SK-N-SH (cell line): ENCODE measurements around the gene MAX. TPM values are rescaled to one million over a fixed set of nuclear protein-coding genes. Genes with fewer than 3 reads are reported as not detected.

Source experiments
- CTCF ChIA-PET: fragments of 300-600, 350-600 bp; formaldehyde crosslinking; extraction: SDS; loops from one replicate; lab custom pipeline; 2021; lab: Yijun Ruan, JAX
- POLR2A ChIA-PET: fragments of 350-600 bp; sonication (Branson Sonifier 250); formaldehyde crosslinking; extraction: SDS; loops from one replicate; lab custom pipeline; 2020; ENCODE audit warnings: antibody characterized with exemption, inconsistent platforms; lab: Yijun Ruan, JAX
- DNase-seq: peaks from one replicate; pipeline ENCODE4 v3.0.0; 2012
- H2AFZ ChIP-seq: fragments of 200-600 bp; sonication (generic); 2 replicates; pipeline ENCODE4 v1.8.1; 2016; ENCODE audit warnings: antibody characterized with exemption, mild to moderate bottlenecking, low read depth
- H3F3A ChIP-seq: fragments of 200-600 bp; sonication (generic); replicated peaks from 2 replicates; pipeline ENCODE3; 2016; ENCODE audit warnings: antibody characterized with exemption, mild to moderate bottlenecking; ENCODE audit not compliant: insufficient read depth
- H3K27ac ChIP-seq, 2 experiments: fragments of 200-500 bp in 1 of 2; fragments of 200-600 bp in 1 of 2; sonication (Bioruptor generic) in 1 of 2; sonication (generic), shearing (Covaris generic) in 1 of 2; 2 replicates each; pipeline versions ENCODE4 v1.5.1 to v1.6.1; 2014 to 2016; ENCODE audit warnings: low read depth in 2 of 2, inconsistent platforms in 1 of 2, low read length in 1 of 2, mild to moderate bottlenecking in 1 of 2, mixed read lengths in 1 of 2
- H3K27me3 ChIP-seq: fragments of 200-600 bp; sonication (generic), shearing (Covaris generic); 2 replicates; pipeline ENCODE4 v1.6.1; 2016; ENCODE audit warnings: mixed run types; ENCODE audit not compliant: insufficient read depth
- H3K36me3 ChIP-seq, 2 experiments: fragments of 200-500 bp in 1 of 2; fragments of 200-600 bp in 1 of 2; sonication (Bioruptor generic) in 1 of 2; sonication (generic) in 1 of 2; replicated peaks in 1 of 2; 2 replicates each; pipeline versions ENCODE3 to v1.5.1; 2014 to 2016; ENCODE audit warnings: low read length in 1 of 2, mild to moderate bottlenecking in 1 of 2; ENCODE audit not compliant: insufficient read depth in 2 of 2, control insufficient read depth in 1 of 2
- H3K4me1 ChIP-seq, 2 experiments: fragments of 200-500 bp in 1 of 2; fragments of 200-600 bp in 1 of 2; sonication (Bioruptor generic) in 1 of 2; sonication (generic), shearing (Covaris generic) in 1 of 2; 2 replicates each; pipeline versions ENCODE4 v1.5.1 to v1.6.1; 2014 to 2016; ENCODE audit warnings: low read depth in 1 of 2, low read length in 1 of 2, mixed run types in 1 of 2; ENCODE audit not compliant: insufficient read depth in 2 of 2, control insufficient read depth in 1 of 2
- H3K4me2 ChIP-seq: fragments of 200-600 bp; sonication (generic), shearing (Covaris generic); 2 replicates; pipeline ENCODE4 v1.6.1; 2017; ENCODE audit warnings: mixed run types
- H3K4me3 ChIP-seq, 2 experiments: fragments of 200-500 bp in 1 of 2; fragments of 200-600 bp in 1 of 2; sonication (Bioruptor generic) in 1 of 2; sonication (generic), shearing (Covaris generic) in 1 of 2; 2 replicates each; pipeline versions ENCODE4 v1.5.1 to v1.8.1; 2014 to 2016; ENCODE audit warnings: low read depth in 2 of 2, inconsistent platforms in 1 of 2, low read length in 1 of 2, mild to moderate bottlenecking in 1 of 2, mixed read lengths in 1 of 2, moderate library complexity in 1 of 2
- H3K79me2 ChIP-seq: fragments of 200-600 bp; sonication (generic); 2 replicates; pipeline ENCODE4 v1.8.1; 2017; ENCODE audit warnings: mild to moderate bottlenecking; ENCODE audit not compliant: insufficient read depth
- H3K9ac ChIP-seq: fragments of 200-600 bp; sonication (generic); 2 replicates; pipeline ENCODE4 v1.6.1; 2017; ENCODE audit warnings: mixed run types
- H3K9me2 ChIP-seq: fragments of 200-600 bp; sonication (generic); 2 replicates; pipeline ENCODE4 v1.6.1; 2017; ENCODE audit warnings: mixed run types
- H3K9me3 ChIP-seq: fragments of 200-600 bp; sonication (generic); 2 replicates; pipeline ENCODE4 v1.6.1; 2017; ENCODE audit warnings: mixed run types, mild to moderate bottlenecking, moderate library complexity
- H4K20me1 ChIP-seq: fragments of 200-600 bp; sonication (generic); 2 replicates; pipeline ENCODE4 v1.6.1; 2017; ENCODE audit warnings: mild to moderate bottlenecking, mixed run types; ENCODE audit not compliant: insufficient read depth
- CHD2 ChIP-seq: fragments of 150-350 bp; IDR thresholded peaks from 2 replicates; pipeline ENCODE4 v1.6.1; 2018; ENCODE audit warnings: low read length; ENCODE audit not compliant: partially characterized antibody
- FOSL2 ChIP-seq: IDR thresholded peaks from 2 replicates; pipeline ENCODE4 v1.4.0; 2012; ENCODE audit warnings: low read depth, mild to moderate bottlenecking, moderate library complexity, borderline replicate concordance
- GATA2 ChIP-seq: sonication (generic); formaldehyde crosslinking; IDR thresholded peaks from 2 replicates; pipeline ENCODE4 v1.5.0; 2020; ENCODE audit warnings: mild to moderate bottlenecking, missing genetic modification reagents
- JUND ChIP-seq: IDR thresholded peaks from 2 replicates; pipeline ENCODE4 v1.4.0; 2012
- MXI1 ChIP-seq: IDR thresholded peaks from 2 replicates; pipeline ENCODE4 v1.6.1; 2012; ENCODE audit warnings: mild to moderate bottlenecking, low read depth, low read length, improper control_type of control experiment
- NRF1 ChIP-seq: IDR thresholded peaks from 2 replicates; pipeline ENCODE4 v1.6.1; 2012; ENCODE audit warnings: low read depth, mild to moderate bottlenecking, low read length
- RAD21 ChIP-seq: IDR thresholded peaks from 2 replicates; pipeline ENCODE4 v1.6.1; 2012; ENCODE audit warnings: mild to moderate bottlenecking, low read length
- RCOR1 ChIP-seq: fragments of 150-350 bp; IDR thresholded peaks from 2 replicates; pipeline ENCODE4 v1.6.1; 2017; ENCODE audit warnings: antibody characterized with exemption, low read length
- RFX5 ChIP-seq: IDR thresholded peaks from 2 replicates; pipeline ENCODE4 v1.6.1; 2012; ENCODE audit warnings: mild to moderate bottlenecking, improper control_type of control experiment, low read length
- SIN3A ChIP-seq: IDR thresholded peaks from 2 replicates; pipeline ENCODE4 v1.6.1; 2012; ENCODE audit warnings: low read depth, mild to moderate bottlenecking, low read length, moderate library complexity, borderline replicate concordance
- TAF1 ChIP-seq: IDR thresholded peaks from 2 replicates; pipeline ENCODE4 v1.6.1; 2012; ENCODE audit warnings: low read depth, mild to moderate bottlenecking, low read length, moderate library complexity, borderline replicate concordance
- TEAD4 ChIP-seq: IDR thresholded peaks from 2 replicates; pipeline ENCODE4 v1.4.0; 2012; ENCODE audit warnings: mild to moderate bottlenecking, borderline replicate concordance; ENCODE audit not compliant: insufficient read depth
- YY1 ChIP-seq: IDR thresholded peaks from 2 replicates; pipeline ENCODE4 v1.4.0; 2012; ENCODE audit warnings: low read depth, mild to moderate bottlenecking
- whole genome bisulfite sequencing: methylation state at CpG from one replicate; pipeline ENCODE4 v1.1.6; 2017; ENCODE audit warnings: low lambda C conversion rate; 5-methylcytosine and 5-hydroxymethylcytosine counted together
- polyA plus RNA-seq, 3 experiments: library from polyadenylated mRNA; depleted of rRNA; stranded (reverse); fragments of >200 nt; gene quantifications; 2 replicates each; pipeline ENCODE4 v1.2.3, GENCODE V29; 2012
- TF ChIP-seq, protein P1 (sequence below): IDR thresholded peaks from 2 replicates; pipeline ENCODE4; 2012
- TF ChIP-seq, protein P2 (sequence below): IDR thresholded peaks from 2 replicates; pipeline ENCODE4 v1.4.0; 2012; ENCODE audit warnings: low read depth, borderline replicate concordance
- TF ChIP-seq, protein P3 (sequence below): IDR thresholded peaks from 2 replicates; pipeline ENCODE4 v1.4.0; 2012; ENCODE audit warnings: low read depth
- TF ChIP-seq, protein P4 (sequence below): fragments of 150-350 bp; IDR thresholded peaks from 2 replicates; pipeline ENCODE4 v1.6.1; 2017; ENCODE audit warnings: antibody characterized with exemption, low read length, low read depth, borderline replicate concordance
- TF ChIP-seq, protein P5 (sequence below): fragments of 200-600 bp; sonication (generic); IDR thresholded peaks from 2 replicates; pipeline ENCODE4 v1.6.1; 2017; ENCODE audit warnings: antibody characterized with exemption, mild to moderate bottlenecking, moderate library complexity

MAX gene
- polyA plus RNA-seq, 1 of the 3 experiments (the other 2 are of a cell fraction): 103 TPM

DNA sequence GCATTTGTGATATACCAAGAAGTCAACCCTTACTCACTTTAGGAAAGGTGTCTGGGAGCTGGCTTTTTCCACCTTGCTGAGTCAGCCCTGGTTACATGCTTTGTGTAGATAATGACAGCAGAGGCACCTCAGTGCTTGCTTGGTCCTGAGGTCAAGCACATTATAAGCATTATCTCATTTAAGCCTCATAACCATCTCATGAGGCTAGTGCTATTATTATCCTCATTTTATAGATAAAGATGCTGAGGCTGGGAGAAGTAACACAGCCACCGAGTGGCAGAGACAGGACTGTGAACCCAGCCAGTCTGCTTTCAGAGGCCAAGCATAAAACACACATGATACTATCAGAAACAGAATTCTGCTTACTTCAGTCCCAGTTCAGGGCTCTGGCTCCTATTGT, 29.4 kb downstream of the MAX start:
- H3F3A ChIP-seq: no peaks in the 10 kb centered on the region
- peaks cover 4% of the 10 kb centered on the region; the same call in 1 of the 2 replicates for H3K79me2 ChIP-seq
- TF ChIP-seq, protein P1, sequence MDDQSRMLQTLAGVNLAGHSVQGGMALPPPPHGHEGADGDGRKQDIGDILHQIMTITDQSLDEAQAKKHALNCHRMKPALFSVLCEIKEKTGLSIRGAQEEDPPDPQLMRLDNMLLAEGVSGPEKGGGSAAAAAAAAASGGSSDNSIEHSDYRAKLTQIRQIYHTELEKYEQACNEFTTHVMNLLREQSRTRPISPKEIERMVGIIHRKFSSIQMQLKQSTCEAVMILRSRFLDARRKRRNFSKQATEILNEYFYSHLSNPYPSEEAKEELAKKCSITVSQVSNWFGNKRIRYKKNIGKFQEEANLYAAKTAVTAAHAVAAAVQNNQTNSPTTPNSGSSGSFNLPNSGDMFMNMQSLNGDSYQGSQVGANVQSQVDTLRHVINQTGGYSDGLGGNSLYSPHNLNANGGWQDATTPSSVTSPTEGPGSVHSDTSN: no peak
- TF ChIP-seq TEAD4 (no peak), MXI1 (no peak), NRF1 (no peak), CHD2 (no peak), YY1 (no peak)
- TF ChIP-seq, protein P2, sequence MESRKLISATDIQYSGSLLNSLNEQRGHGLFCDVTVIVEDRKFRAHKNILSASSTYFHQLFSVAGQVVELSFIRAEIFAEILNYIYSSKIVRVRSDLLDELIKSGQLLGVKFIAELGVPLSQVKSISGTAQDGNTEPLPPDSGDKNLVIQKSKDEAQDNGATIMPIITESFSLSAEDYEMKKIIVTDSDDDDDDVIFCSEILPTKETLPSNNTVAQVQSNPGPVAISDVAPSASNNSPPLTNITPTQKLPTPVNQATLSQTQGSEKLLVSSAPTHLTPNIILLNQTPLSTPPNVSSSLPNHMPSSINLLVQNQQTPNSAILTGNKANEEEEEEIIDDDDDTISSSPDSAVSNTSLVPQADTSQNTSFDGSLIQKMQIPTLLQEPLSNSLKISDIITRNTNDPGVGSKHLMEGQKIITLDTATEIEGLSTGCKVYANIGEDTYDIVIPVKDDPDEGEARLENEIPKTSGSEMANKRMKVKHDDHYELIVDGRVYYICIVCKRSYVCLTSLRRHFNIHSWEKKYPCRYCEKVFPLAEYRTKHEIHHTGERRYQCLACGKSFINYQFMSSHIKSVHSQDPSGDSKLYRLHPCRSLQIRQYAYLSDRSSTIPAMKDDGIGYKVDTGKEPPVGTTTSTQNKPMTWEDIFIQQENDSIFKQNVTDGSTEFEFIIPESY: no peak
- TF ChIP-seq, protein P3, sequence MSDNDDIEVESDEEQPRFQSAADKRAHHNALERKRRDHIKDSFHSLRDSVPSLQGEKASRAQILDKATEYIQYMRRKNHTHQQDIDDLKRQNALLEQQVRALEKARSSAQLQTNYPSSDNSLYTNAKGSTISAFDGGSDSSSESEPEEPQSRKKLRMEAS: no peak
- POLR2A ChIA-PET: no interaction called here
- H3K4me2 ChIP-seq: no peak overlapping the region
- H4K20me1 ChIP-seq: peaks cover 3% of the 10 kb centered on the region; the same call in 1 of the 2 replicates
- H3K4me3 ChIP-seq: no peak overlapping the region
- no peak overlapping the region; a peak in 1 of 4 replicates for H3K27ac ChIP-seq
- no peak overlapping the region for H3K9ac ChIP-seq
- DNase-seq: no peak
- H3K4me1 ChIP-seq: peaks cover 0 to 25% of the 10 kb centered on the region in 2 experiments; a peak in 1 of 4 replicates
- H3K27me3 ChIP-seq: no peaks in the 10 kb centered on the region
- H3K9me3 ChIP-seq: no peaks in the 10 kb centered on the region
- H2AFZ ChIP-seq: no peak overlapping the region
- H3K36me3 ChIP-seq: peaks cover 21 to 48% of the 10 kb centered on the region in 2 experiments
- CTCF ChIA-PET: interaction anchor here (0.5 to 1.0 kb wide), 3 partner anchors 9 to 867 kb away, joined by 3 to 5 read pairs (median 3); no protein-coding TSS in a partner anchor
- WGBS: 100% methylated on average over 1 of the region's 1 CpG
- no peaks in the 10 kb centered on the region for H3K9me2 ChIP-seq

DNA sequence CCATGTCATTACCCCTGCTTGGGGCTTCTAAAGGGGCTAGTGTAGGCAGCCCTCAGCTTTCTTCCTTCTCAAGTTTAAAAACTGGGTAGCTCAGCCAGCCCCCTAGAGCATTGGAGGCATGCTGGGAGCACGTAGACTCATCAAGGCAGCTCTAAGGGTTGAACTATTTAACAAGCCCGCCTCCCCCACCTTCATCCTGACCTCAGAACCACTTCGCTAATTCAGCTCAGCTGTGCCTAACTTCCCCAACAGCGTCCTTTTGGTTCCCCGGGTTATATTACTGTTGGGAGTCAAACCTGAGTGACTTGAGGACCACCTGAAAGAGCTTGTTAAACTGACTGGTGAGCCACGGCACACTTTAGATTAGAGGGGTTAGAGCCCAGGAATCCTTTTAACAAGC, 30.1 kb downstream of the MAX start:
- peaks cover 0 to 25% of the 10 kb centered on the region in 2 experiments; a peak in 1 of 4 replicates for H3K4me1 ChIP-seq
- H4K20me1 ChIP-seq: peaks cover 3% of the 10 kb centered on the region; the same call in 1 of the 2 replicates
- no peaks in the 10 kb centered on the region for H3K9me3 ChIP-seq
- no peaks in the 10 kb centered on the region for H3K9me2 ChIP-seq
- no peak overlapping the region for H3K27ac ChIP-seq
- H3K4me2 ChIP-seq: no peak overlapping the region
- peaks cover 4% of the 10 kb centered on the region; the same call in 1 of the 2 replicates for H3K79me2 ChIP-seq
- no peak overlapping the region for H2AFZ ChIP-seq
- peaks cover 3% of the 10 kb centered on the region for H3F3A ChIP-seq
- WGBS: 91% methylated on average over 6 of the region's 6 CpGs
- H3K36me3 ChIP-seq: peaks cover 16 to 41% of the 10 kb centered on the region in 2 experiments
- DNase-seq: no peak
- H3K9ac ChIP-seq: no peak overlapping the region
- CTCF ChIA-PET: interaction anchor here (0.5 to 1.0 kb wide), 2 partner anchors 26 to 868 kb away, joined by 3 to 5 read pairs; no protein-coding TSS in a partner anchor
- POLR2A ChIA-PET: no interaction called here
- H3K4me3 ChIP-seq: no peak overlapping the region
- TF ChIP-seq FOSL2 (no peak), GATA2 (CRISPR knock-in tag) (no peak), JUND (no peak), RCOR1 (no peak), TAF1 (no peak), MXI1 (no peak), RFX5 (no peak), RAD21 (no peak), SIN3A (no peak)
- TF ChIP-seq, protein P4, sequence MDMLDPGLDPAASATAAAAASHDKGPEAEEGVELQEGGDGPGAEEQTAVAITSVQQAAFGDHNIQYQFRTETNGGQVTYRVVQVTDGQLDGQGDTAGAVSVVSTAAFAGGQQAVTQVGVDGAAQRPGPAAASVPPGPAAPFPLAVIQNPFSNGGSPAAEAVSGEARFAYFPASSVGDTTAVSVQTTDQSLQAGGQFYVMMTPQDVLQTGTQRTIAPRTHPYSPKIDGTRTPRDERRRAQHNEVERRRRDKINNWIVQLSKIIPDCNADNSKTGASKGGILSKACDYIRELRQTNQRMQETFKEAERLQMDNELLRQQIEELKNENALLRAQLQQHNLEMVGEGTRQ: no peak
- TF ChIP-seq, protein P2: no peak
- TF ChIP-seq, protein P5, sequence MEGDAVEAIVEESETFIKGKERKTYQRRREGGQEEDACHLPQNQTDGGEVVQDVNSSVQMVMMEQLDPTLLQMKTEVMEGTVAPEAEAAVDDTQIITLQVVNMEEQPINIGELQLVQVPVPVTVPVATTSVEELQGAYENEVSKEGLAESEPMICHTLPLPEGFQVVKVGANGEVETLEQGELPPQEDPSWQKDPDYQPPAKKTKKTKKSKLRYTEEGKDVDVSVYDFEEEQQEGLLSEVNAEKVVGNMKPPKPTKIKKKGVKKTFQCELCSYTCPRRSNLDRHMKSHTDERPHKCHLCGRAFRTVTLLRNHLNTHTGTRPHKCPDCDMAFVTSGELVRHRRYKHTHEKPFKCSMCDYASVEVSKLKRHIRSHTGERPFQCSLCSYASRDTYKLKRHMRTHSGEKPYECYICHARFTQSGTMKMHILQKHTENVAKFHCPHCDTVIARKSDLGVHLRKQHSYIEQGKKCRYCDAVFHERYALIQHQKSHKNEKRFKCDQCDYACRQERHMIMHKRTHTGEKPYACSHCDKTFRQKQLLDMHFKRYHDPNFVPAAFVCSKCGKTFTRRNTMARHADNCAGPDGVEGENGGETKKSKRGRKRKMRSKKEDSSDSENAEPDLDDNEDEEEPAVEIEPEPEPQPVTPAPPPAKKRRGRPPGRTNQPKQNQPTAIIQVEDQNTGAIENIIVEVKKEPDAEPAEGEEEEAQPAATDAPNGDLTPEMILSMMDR: no peak
- H3K27me3 ChIP-seq: no peaks in the 10 kb centered on the region
